Measurements from ENCODE around the gene ZNF532. TPM values are rescaled to one million over a fixed set of nuclear protein-coding genes. Genes with fewer than 3 reads are reported as not detected.

ZNF532 gene
- polyA plus RNA-seq, 3 donors: 0.76 to 18.5 (median 1.7) TPM

- Histone ChIP-seq H2AFZ (ENCODE audit: insufficient read depth, low read depth, low read length, poor library complexity, severe bottlenecking) (no peak overlapping the region), H3K9ac (ENCODE audit: insufficient read depth, low read length, poor library complexity, severe bottlenecking) (no peak overlapping the region), H3K4me1 (ENCODE audit: control insufficient read depth in 1 of 2, insufficient read depth in 2 of 2, low read length in 2 of 2) (peaks cover 2 to 4% of the 10 kb centered on the region in 2 donors), H3K4me2 (replicated peaks; ENCODE audit: extremely low read depth, low read length, poor library complexity, severe bottlenecking) (peak overlapping the region; percentile 17), H3K79me2 (ENCODE audit: insufficient read depth, low read length) (no peaks in the 10 kb centered on the region), H3K9me3 (replicated peaks in 1 of 2; ENCODE audit: control insufficient read depth in 1 of 2, insufficient read depth in 1 of 2, low read length in 2 of 2) (no peaks in the 10 kb centered on the region), H4K20me1 (ENCODE audit: insufficient read depth, low read length) (no peaks in the 10 kb centered on the region), H3K4me3 (replicated peaks in 1 of 3; ENCODE audit: low read depth in 2 of 3, low read length in 3 of 3) (peak overlapping the region in 1 of 3 experiments; percentile 19), H3K36me3 (replicated peaks in 1 of 2; ENCODE audit: control insufficient read depth in 1 of 2, insufficient read depth in 2 of 2, low read length in 2 of 2) (no peaks in the 10 kb centered on the region), H3K27me3 (ENCODE audit: control insufficient read depth in 2 of 2, insufficient read depth in 2 of 2, low read length in 2 of 2) (no peaks in the 10 kb centered on the region), H3K27ac (ENCODE audit: low read depth in 1 of 2, low read length in 2 of 2) (no peak overlapping the region)
- DNase-seq: no peak
- H3K27me3 Mint-ChIP-seq (ENCODE audit: low read depth in 3 of 3): peaks cover 0 to 3% (median 1%) of the 10 kb centered on the region in 3 donors
- peaks cover 15% of the 10 kb centered on the region for H3K4me1 Mint-ChIP-seq
- H3K27ac Mint-ChIP-seq: peak overlapping the region in 1 of 7 donors; percentile 22
- intact Hi-C loops (cut with micrococcal nuclease): no loop called here
- H3K36me3 Mint-ChIP-seq: peaks cover 0 to 17% of the 10 kb centered on the region in 2 donors
- H3K9me3 Mint-ChIP-seq: no peaks in the 10 kb centered on the region
- H3K4me3 Mint-ChIP-seq: peak overlapping the region in 1 of 2 donors; percentile 83
- WGBS (ENCODE audit: insufficient coverage): no CpG with 5 or more reads among the region's 4 CpGs
- TF ChIP-seq, protein P1, sequence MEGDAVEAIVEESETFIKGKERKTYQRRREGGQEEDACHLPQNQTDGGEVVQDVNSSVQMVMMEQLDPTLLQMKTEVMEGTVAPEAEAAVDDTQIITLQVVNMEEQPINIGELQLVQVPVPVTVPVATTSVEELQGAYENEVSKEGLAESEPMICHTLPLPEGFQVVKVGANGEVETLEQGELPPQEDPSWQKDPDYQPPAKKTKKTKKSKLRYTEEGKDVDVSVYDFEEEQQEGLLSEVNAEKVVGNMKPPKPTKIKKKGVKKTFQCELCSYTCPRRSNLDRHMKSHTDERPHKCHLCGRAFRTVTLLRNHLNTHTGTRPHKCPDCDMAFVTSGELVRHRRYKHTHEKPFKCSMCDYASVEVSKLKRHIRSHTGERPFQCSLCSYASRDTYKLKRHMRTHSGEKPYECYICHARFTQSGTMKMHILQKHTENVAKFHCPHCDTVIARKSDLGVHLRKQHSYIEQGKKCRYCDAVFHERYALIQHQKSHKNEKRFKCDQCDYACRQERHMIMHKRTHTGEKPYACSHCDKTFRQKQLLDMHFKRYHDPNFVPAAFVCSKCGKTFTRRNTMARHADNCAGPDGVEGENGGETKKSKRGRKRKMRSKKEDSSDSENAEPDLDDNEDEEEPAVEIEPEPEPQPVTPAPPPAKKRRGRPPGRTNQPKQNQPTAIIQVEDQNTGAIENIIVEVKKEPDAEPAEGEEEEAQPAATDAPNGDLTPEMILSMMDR (IDR thresholded peaks at IDR 0.05): no peak
These were observed 111.1 kb downstream of the ZNF532 start for GRCh38 chr18:58975781-58976180.

DNA sequence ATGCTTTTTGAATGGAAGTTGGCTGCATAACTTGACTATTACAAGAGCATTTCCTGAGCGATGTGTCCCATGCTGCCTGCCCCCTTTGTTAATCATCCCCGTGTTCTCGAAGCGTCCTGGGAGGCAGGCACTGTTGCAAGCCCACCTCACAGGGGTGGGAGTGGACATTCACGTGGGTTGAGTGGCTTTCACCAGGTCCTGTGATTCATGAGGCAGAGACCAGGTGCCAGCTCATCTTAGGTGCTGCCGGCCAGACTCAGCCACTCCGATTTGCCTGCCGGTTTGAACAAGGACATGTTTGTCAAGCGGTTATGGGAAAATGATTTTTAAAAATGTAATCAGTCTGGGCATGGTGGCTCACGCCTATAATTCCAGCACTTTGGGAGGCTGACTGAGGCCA lies 112.5 kb downstream of the ZNF532 start:
- H3K27ac Mint-ChIP-seq: no peak overlapping the region
- Histone ChIP-seq H3K79me2 (ENCODE audit: insufficient read depth, low read length) (no peaks in the 10 kb centered on the region), H3K4me2 (replicated peaks; ENCODE audit: extremely low read depth, low read length, poor library complexity, severe bottlenecking) (no peak overlapping the region), H4K20me1 (ENCODE audit: insufficient read depth, low read length) (no peaks in the 10 kb centered on the region), H3K27me3 (ENCODE audit: control insufficient read depth in 2 of 2, insufficient read depth in 2 of 2, low read length in 2 of 2) (no peaks in the 10 kb centered on the region), H3K9me3 (replicated peaks in 1 of 2; ENCODE audit: control insufficient read depth in 1 of 2, insufficient read depth in 1 of 2, low read length in 2 of 2) (no peaks in the 10 kb centered on the region), H2AFZ (ENCODE audit: insufficient read depth, low read depth, low read length, poor library complexity, severe bottlenecking) (no peak overlapping the region), H3K4me3 (replicated peaks in 1 of 3; ENCODE audit: low read depth in 2 of 3, low read length in 3 of 3) (no peak overlapping the region), H3K9ac (ENCODE audit: insufficient read depth, low read length, poor library complexity, severe bottlenecking) (no peak overlapping the region), H3K27ac (ENCODE audit: low read depth in 1 of 2, low read length in 2 of 2) (no peak overlapping the region), H3K36me3 (replicated peaks in 1 of 2; ENCODE audit: control insufficient read depth in 1 of 2, insufficient read depth in 2 of 2, low read length in 2 of 2) (no peaks in the 10 kb centered on the region), H3K4me1 (ENCODE audit: control insufficient read depth in 1 of 2, insufficient read depth in 2 of 2, low read length in 2 of 2) (peaks cover 2 to 4% of the 10 kb centered on the region in 2 donors)
- intact Hi-C loops (cut with micrococcal nuclease): no loop called here
- DNase-seq: no peak
- TF ChIP-seq, protein P1 (IDR thresholded peaks at IDR 0.05): no peak
- peaks cover 7 to 27% of the 10 kb centered on the region in 2 donors for H3K36me3 Mint-ChIP-seq
- no peaks in the 10 kb centered on the region for H3K9me3 Mint-ChIP-seq
- 92% methylated on average over 10 of the region's 10 CpGs for WGBS (ENCODE audit: insufficient coverage)
- peaks cover 15% of the 10 kb centered on the region for H3K4me1 Mint-ChIP-seq
- H3K4me3 Mint-ChIP-seq: no peak overlapping the region
- H3K27me3 Mint-ChIP-seq (ENCODE audit: low read depth in 3 of 3): peaks cover 1 to 4% (median 3%) of the 10 kb centered on the region in 3 donors

Data from CD14-positive monocyte (primary cell).